Measurements from ENCODE around the gene DNAJB12. TPM values are rescaled to one million over a fixed set of nuclear protein-coding genes. Genes with fewer than 3 reads are reported as not detected.

The DNAJB12 gene
- polyA plus RNA-seq, 1 donor (not counting 4 experiments of a cell fraction or from before 2014, with no cell fraction given) = 12.0 TPM

DNA sequence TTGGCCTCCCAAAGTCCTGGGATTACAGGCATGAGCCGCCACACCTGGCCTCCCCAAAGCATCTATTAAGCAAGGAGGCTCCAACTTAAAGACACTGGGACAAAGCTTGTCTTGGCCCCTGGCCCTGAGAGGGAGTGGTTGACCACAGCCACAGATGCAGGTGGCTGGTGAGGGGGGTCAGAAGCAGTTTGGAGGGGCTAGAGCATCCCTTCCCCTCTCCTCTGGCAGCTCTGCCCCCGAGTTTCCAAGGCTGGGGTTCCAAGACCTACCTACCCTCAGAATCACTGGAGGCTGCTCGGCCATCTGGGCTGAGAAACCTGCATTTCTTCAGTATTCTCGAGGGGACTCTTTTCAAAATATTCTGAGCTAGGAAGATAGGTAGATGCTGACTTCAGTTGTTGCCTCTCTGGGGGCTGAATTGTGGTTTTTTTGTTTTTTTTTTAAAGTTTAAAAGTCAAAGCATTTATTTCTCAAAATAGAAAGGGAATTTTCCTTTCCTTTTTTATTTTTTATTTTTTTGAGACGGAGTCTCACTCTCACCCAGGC lies 48.4 kb downstream of the DNAJB12 start:
- TF ChIP-seq, protein P1, sequence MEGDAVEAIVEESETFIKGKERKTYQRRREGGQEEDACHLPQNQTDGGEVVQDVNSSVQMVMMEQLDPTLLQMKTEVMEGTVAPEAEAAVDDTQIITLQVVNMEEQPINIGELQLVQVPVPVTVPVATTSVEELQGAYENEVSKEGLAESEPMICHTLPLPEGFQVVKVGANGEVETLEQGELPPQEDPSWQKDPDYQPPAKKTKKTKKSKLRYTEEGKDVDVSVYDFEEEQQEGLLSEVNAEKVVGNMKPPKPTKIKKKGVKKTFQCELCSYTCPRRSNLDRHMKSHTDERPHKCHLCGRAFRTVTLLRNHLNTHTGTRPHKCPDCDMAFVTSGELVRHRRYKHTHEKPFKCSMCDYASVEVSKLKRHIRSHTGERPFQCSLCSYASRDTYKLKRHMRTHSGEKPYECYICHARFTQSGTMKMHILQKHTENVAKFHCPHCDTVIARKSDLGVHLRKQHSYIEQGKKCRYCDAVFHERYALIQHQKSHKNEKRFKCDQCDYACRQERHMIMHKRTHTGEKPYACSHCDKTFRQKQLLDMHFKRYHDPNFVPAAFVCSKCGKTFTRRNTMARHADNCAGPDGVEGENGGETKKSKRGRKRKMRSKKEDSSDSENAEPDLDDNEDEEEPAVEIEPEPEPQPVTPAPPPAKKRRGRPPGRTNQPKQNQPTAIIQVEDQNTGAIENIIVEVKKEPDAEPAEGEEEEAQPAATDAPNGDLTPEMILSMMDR (optimal IDR thresholded peaks at IDR 0.05 in 1 of 3, IDR thresholded peaks at IDR 0.05 in 1 of 3, conservative IDR thresholded peaks at IDR 0.05 in 1 of 3; ENCODE audit: extremely low read depth in 1 of 3, insufficient read depth in 2 of 3, low read length in 3 of 3) = no peak
- TF ChIP-seq EZH2 (IDR thresholded peaks at IDR 0.05; ENCODE audit: low read length) = no peak
- Histone ChIP-seq H3K9me3 (ENCODE audit: control insufficient read depth, low read depth, low read length) (no peaks in the 10 kb centered on the region), H3K79me2 (ENCODE audit: control insufficient read depth, insufficient read depth, low read length) (no peaks in the 10 kb centered on the region), H3K4me3 (ENCODE audit: control insufficient read depth in 2 of 3, extremely low read depth in 1 of 3, insufficient read depth in 2 of 3, low read depth in 1 of 3, low read length in 3 of 3) (no peak overlapping the region), H3K9me1 (ENCODE audit: control insufficient read depth, extremely low read depth, insufficient read depth, low read length) (no peaks in the 10 kb centered on the region), H3K9ac (ENCODE audit: control insufficient read depth, extremely low read depth, insufficient read depth, low read length) (no peak overlapping the region), H3K4me2 (ENCODE audit: control insufficient read depth, extremely low read depth, insufficient read depth, low read depth, low read length) (no peak overlapping the region), H3K27me3 (ENCODE audit: control insufficient read depth, extremely low read depth, insufficient read depth, low read length) (no peaks in the 10 kb centered on the region), H3K27ac (ENCODE audit: control insufficient read depth, insufficient read depth, low read length) (no peak overlapping the region), H4K20me1 (ENCODE audit: control insufficient read depth, extremely low read depth, insufficient read depth, low read length) (no peaks in the 10 kb centered on the region), H3K36me3 (ENCODE audit: control insufficient read depth in 2 of 2, extremely low read depth in 1 of 2, insufficient read depth in 2 of 2, low read length in 2 of 2) (no peaks in the 10 kb centered on the region), H3K4me1 (ENCODE audit: control insufficient read depth, extremely low read depth, insufficient read depth, low read length) (peaks cover 37% of the 10 kb centered on the region), H2AFZ (ENCODE audit: control insufficient read depth, low read length) (no peak overlapping the region)
- DNase-seq (ENCODE audit: low read depth, low spot score) (no peak), FAIRE-seq (no peak)
- dilution Hi-C loops (cut with MboI; ENCODE audit: extremely low pct_ligation_motif_present, low sequenced_read_pairs) = no loop called here

DNA sequence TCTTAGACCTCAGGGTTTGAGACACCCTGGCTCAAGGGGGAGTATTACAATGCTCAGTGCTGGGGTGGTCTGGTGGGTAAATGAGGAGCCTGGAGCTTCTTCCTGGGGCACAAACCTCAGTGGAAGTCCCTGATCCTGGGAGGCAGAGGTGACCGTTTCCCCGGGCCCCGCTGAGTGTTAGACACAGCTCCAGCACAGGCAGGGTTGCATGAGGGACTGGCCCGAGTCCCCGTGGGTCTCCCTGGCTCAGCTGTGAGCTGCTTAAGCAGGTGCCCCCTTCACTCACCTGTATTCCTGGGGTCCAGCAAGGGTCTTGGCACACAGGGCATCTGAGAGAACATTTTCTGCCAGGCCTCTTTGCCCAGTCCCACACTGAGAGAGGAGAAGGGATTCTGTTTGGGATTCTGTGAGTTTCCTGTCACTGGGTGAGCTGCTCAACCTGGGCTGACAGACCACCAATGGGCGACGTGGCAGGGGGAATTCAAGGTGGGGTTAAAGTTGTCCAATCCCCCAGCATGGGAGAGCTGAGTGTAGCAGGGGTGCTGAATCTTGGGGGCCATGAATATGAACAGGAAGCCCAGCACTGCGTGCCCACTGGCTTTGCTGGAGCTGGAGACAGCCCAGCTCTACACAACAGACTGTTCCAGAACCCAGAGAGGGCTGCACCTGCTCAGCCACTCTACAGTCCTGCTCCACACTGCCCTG lies 51.1 kb downstream of the DNAJB12 start:
- Histone ChIP-seq H3K9ac (ENCODE audit: control insufficient read depth, extremely low read depth, insufficient read depth, low read length) (no peak overlapping the region), H3K79me2 (ENCODE audit: control insufficient read depth, insufficient read depth, low read length) (no peaks in the 10 kb centered on the region), H2AFZ (ENCODE audit: control insufficient read depth, low read length) (no peak overlapping the region), H3K9me1 (ENCODE audit: control insufficient read depth, extremely low read depth, insufficient read depth, low read length) (no peaks in the 10 kb centered on the region), H4K20me1 (ENCODE audit: control insufficient read depth, extremely low read depth, insufficient read depth, low read length) (no peaks in the 10 kb centered on the region), H3K4me1 (ENCODE audit: control insufficient read depth, extremely low read depth, insufficient read depth, low read length) (peaks cover 14% of the 10 kb centered on the region), H3K27me3 (ENCODE audit: control insufficient read depth, extremely low read depth, insufficient read depth, low read length) (no peaks in the 10 kb centered on the region), H3K27ac (ENCODE audit: control insufficient read depth, insufficient read depth, low read length) (no peak overlapping the region), H3K4me2 (ENCODE audit: control insufficient read depth, extremely low read depth, insufficient read depth, low read depth, low read length) (no peak overlapping the region), H3K4me3 (ENCODE audit: control insufficient read depth in 2 of 3, extremely low read depth in 1 of 3, insufficient read depth in 2 of 3, low read depth in 1 of 3, low read length in 3 of 3) (no peak overlapping the region), H3K9me3 (ENCODE audit: control insufficient read depth, low read depth, low read length) (no peaks in the 10 kb centered on the region), H3K36me3 (ENCODE audit: control insufficient read depth in 2 of 2, extremely low read depth in 1 of 2, insufficient read depth in 2 of 2, low read length in 2 of 2) (no peaks in the 10 kb centered on the region)
- TF ChIP-seq, protein P1 (optimal IDR thresholded peaks at IDR 0.05 in 1 of 3, IDR thresholded peaks at IDR 0.05 in 1 of 3, conservative IDR thresholded peaks at IDR 0.05 in 1 of 3; ENCODE audit: extremely low read depth in 1 of 3, insufficient read depth in 2 of 3, low read length in 3 of 3) = no peak
- TF ChIP-seq EZH2 (IDR thresholded peaks at IDR 0.05; ENCODE audit: low read length) = no peak
- no peak for DNase-seq (ENCODE audit: low read depth, low spot score)
- no peak for FAIRE-seq
- dilution Hi-C loops (cut with MboI; ENCODE audit: extremely low pct_ligation_motif_present, low sequenced_read_pairs) = no loop called here

Data from keratinocyte (primary cell).